ENCODE results near the gene PIP5KL1. TPM values are rescaled to one million over a fixed set of nuclear protein-coding genes. Genes with fewer than 3 reads are reported as not detected.

The PIP5KL1 gene
- total RNA-seq, 1 experiment from 2014 or later: 16.8 TPM

DNA sequence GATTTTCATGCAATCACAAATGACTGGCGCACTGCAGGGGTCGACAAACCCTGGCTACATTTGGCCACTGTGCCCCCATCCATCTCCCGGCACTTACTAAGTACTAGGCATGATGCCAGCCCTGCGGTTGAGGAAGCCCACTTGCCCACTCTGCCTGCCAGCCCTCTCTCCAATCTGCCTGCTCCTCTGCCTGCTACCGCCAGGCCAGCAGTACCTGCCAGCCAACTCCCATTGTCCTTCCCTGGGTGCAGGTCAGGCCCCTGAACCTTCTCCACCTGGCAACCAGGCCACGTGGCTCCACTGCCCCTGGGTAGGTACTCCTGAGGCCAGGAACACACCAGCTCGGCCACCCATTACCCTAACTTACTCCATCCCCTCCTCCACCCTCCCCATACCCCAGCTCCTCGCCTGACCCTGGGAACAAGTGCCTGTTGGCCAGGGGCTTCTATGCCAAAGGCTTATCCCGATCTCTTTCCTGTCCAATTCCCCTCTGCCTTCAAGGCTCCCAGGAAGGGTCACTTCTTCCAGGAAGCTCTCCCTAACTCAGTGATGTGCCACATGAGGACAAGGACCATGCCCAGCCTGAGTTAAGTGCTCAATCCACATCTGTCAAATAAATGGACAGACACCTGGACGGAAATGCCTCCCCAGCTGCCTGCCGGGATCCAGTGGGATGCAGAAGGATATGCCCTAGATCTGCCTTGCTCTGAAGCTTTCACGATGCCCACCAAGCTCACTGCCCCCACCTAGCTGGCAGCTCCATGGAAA lies 43.6 kb upstream of the PIP5KL1 start:
- TF ChIP-seq, protein P1, sequence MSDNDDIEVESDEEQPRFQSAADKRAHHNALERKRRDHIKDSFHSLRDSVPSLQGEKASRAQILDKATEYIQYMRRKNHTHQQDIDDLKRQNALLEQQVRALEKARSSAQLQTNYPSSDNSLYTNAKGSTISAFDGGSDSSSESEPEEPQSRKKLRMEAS (CRISPR knock-in tag; IDR thresholded peaks at IDR 0.05): no peak
- TF ChIP-seq, protein P2, sequence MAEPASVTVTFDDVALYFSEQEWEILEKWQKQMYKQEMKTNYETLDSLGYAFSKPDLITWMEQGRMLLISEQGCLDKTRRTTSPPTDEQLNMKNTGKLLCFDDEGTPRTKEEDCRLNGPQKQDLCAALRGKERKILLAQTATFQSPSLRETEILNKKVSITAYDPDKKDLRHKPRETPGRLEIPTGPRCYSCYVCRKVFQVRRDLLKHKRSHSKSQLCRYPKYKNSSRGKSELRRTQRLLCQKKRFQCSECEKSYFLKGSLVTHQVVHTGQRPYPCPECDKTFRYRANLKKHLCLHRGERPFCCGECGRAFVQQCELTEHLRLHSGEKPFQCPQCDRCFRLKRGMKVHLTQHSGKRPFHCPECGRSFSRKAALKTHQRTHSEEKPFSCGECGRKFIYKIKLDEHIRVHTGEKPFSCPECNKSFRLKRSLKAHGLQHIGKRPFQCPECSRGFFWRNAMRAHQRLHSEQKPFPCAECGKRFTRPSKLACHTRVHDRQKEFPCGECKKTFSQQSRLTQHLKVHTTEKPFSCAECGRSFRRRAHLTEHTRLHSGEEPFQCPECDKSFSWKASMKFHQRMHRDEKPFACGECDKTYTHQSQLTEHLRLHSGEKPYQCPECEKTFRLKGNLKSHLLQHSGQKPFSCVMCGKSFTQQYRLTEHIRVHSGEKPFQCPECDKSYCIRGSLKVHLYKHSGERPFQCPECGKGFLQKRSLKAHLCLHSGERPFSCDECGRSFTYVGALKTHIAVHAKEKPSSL (CRISPR knock-in tag; conservative IDR thresholded peaks at IDR 0.05): no peak
- TF ChIP-seq, protein P3, sequence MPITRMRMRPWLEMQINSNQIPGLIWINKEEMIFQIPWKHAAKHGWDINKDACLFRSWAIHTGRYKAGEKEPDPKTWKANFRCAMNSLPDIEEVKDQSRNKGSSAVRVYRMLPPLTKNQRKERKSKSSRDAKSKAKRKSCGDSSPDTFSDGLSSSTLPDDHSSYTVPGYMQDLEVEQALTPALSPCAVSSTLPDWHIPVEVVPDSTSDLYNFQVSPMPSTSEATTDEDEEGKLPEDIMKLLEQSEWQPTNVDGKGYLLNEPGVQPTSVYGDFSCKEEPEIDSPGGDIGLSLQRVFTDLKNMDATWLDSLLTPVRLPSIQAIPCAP (CRISPR knock-in tag; IDR thresholded peaks at IDR 0.05): no peak
- TF ChIP-seq, protein P4, sequence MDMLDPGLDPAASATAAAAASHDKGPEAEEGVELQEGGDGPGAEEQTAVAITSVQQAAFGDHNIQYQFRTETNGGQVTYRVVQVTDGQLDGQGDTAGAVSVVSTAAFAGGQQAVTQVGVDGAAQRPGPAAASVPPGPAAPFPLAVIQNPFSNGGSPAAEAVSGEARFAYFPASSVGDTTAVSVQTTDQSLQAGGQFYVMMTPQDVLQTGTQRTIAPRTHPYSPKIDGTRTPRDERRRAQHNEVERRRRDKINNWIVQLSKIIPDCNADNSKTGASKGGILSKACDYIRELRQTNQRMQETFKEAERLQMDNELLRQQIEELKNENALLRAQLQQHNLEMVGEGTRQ (CRISPR knock-in tag; IDR thresholded peaks at IDR 0.05): no peak
- TF ChIP-seq, protein P5, sequence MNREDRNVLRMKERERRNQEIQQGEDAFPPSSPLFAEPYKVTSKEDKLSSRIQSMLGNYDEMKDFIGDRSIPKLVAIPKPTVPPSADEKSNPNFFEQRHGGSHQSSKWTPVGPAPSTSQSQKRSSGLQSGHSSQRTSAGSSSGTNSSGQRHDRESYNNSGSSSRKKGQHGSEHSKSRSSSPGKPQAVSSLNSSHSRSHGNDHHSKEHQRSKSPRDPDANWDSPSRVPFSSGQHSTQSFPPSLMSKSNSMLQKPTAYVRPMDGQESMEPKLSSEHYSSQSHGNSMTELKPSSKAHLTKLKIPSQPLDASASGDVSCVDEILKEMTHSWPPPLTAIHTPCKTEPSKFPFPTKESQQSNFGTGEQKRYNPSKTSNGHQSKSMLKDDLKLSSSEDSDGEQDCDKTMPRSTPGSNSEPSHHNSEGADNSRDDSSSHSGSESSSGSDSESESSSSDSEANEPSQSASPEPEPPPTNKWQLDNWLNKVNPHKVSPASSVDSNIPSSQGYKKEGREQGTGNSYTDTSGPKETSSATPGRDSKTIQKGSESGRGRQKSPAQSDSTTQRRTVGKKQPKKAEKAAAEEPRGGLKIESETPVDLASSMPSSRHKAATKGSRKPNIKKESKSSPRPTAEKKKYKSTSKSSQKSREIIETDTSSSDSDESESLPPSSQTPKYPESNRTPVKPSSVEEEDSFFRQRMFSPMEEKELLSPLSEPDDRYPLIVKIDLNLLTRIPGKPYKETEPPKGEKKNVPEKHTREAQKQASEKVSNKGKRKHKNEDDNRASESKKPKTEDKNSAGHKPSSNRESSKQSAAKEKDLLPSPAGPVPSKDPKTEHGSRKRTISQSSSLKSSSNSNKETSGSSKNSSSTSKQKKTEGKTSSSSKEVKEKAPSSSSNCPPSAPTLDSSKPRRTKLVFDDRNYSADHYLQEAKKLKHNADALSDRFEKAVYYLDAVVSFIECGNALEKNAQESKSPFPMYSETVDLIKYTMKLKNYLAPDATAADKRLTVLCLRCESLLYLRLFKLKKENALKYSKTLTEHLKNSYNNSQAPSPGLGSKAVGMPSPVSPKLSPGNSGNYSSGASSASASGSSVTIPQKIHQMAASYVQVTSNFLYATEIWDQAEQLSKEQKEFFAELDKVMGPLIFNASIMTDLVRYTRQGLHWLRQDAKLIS (CRISPR knock-in tag; IDR thresholded peaks at IDR 0.05; ENCODE audit: borderline replicate concordance): no peak
- TF ChIP-seq NFATC4 (CRISPR knock-in tag; IDR thresholded peaks at IDR 0.05) (no peak), ZBTB21 (CRISPR knock-in tag; IDR thresholded peaks at IDR 0.05; ENCODE audit: borderline replicate concordance) (no peak), ATF1 (CRISPR knock-in tag; IDR thresholded peaks at IDR 0.05) (no peak), SMAD3 (CRISPR knock-in tag; IDR thresholded peaks at IDR 0.05; ENCODE audit: borderline replicate concordance) (no peak), TEAD4 (CRISPR knock-in tag; IDR thresholded peaks at IDR 0.05) (no peak)
- TF ChIP-seq, protein P6, sequence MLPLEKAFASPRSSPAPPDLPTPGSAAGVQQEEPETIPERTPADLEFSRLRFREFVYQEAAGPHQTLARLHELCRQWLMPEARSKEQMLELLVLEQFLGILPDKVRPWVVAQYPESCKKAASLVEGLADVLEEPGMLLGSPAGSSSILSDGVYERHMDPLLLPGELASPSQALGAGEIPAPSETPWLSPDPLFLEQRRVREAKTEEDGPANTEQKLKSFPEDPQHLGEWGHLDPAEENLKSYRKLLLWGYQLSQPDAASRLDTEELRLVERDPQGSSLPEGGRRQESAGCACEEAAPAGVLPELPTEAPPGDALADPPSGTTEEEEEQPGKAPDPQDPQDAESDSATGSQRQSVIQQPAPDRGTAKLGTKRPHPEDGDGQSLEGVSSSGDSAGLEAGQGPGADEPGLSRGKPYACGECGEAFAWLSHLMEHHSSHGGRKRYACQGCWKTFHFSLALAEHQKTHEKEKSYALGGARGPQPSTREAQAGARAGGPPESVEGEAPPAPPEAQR (CRISPR knock-in tag; IDR thresholded peaks at IDR 0.05): no peak
- TF ChIP-seq, protein P7, sequence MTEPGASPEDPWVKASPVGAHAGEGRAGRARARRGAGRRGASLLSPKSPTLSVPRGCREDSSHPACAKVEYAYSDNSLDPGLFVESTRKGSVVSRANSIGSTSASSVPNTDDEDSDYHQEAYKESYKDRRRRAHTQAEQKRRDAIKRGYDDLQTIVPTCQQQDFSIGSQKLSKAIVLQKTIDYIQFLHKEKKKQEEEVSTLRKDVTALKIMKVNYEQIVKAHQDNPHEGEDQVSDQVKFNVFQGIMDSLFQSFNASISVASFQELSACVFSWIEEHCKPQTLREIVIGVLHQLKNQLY (CRISPR knock-in tag; IDR thresholded peaks at IDR 0.05): no peak
- TF ChIP-seq, protein P8, sequence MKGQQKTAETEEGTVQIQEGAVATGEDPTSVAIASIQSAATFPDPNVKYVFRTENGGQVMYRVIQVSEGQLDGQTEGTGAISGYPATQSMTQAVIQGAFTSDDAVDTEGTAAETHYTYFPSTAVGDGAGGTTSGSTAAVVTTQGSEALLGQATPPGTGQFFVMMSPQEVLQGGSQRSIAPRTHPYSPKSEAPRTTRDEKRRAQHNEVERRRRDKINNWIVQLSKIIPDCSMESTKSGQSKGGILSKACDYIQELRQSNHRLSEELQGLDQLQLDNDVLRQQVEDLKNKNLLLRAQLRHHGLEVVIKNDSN (CRISPR knock-in tag; IDR thresholded peaks at IDR 0.05): no peak
- TF ChIP-seq, protein P9, sequence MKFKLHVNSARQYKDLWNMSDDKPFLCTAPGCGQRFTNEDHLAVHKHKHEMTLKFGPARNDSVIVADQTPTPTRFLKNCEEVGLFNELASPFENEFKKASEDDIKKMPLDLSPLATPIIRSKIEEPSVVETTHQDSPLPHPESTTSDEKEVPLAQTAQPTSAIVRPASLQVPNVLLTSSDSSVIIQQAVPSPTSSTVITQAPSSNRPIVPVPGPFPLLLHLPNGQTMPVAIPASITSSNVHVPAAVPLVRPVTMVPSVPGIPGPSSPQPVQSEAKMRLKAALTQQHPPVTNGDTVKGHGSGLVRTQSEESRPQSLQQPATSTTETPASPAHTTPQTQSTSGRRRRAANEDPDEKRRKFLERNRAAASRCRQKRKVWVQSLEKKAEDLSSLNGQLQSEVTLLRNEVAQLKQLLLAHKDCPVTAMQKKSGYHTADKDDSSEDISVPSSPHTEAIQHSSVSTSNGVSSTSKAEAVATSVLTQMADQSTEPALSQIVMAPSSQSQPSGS (CRISPR knock-in tag; IDR thresholded peaks at IDR 0.05; ENCODE audit: borderline replicate concordance, low read depth): no peak
- no peaks in the 10 kb centered on the region for H3K36me3 Mint-ChIP-seq
- DNase-seq (ENCODE audit: low spot score): no peak

More for the DNA sequence above, 43.6 kb upstream of the PIP5KL1 start:
- Mint-ChIP-seq H3K9me3 (no peaks in the 10 kb centered on the region), H3K4me3 (no peak overlapping the region), H3K4me1 (peaks cover 78% of the 10 kb centered on the region), H3K27ac (peak overlapping the region; percentile 64), H3K27me3 (ENCODE audit: low read depth) (no peaks in the 10 kb centered on the region)
- ChIA-PET CTCF (interaction anchor here (0.5 to 14.8 kb wide), 8 partner anchors 19 to 899 kb away, joined by 3 to 156 read pairs (median 8); no protein-coding TSS in a partner anchor), POLR2A (interaction anchor here (0.5 kb wide), 1 partner anchor 22 kb away, joined by 4 read pairs; no protein-coding TSS in a partner anchor)
- ATAC-seq: no peak
